GM12891 (cell line): ENCODE measurements around the gene DIS3L2.

Experiments
- PAX5 ChIP-seq: IDR thresholded peaks from 2 replicates; pipeline ENCODE4 v1.6.1; 2011; ENCODE audit warnings: low read length, moderate library complexity, mild to moderate bottlenecking; ENCODE audit not compliant: insufficient read depth, severe bottlenecking
- POLR2A ChIP-seq: IDR thresholded peaks from 2 replicates; pipeline ENCODE4 v1.6.1; 2011; ENCODE audit warnings: low read depth, low read length, control low read depth
- POLR2AphosphoS5 ChIP-seq: IDR thresholded peaks from 2 replicates; pipeline ENCODE4 v1.6.1; 2011; ENCODE audit warnings: low read depth, low read length, control low read depth
- SPI1 ChIP-seq: IDR thresholded peaks from 2 replicates; pipeline ENCODE4 v1.6.1; 2011; ENCODE audit warnings: low read depth, low read length, control low read depth
- TAF1 ChIP-seq: IDR thresholded peaks from 2 replicates; pipeline ENCODE4 v1.6.1; 2011; ENCODE audit warnings: low read depth, low read length, control low read depth

- TF ChIP-seq POLR2AphosphoS5 = no peak
- TF ChIP-seq POLR2A = no peak
- TF ChIP-seq TAF1 = no peak
- TF ChIP-seq SPI1 = no peak
- TF ChIP-seq PAX5 = no peak
Measured at GRCh38 chr2:231926761-231927565, 34.5 kb upstream of the DIS3L2 start.
